Chondrocyte (in vitro differentiated cells): Measurements from ENCODE around the gene RAPGEF6. TPM values are rescaled to one million over a fixed set of nuclear protein-coding genes. Genes with fewer than 3 reads are reported as not detected.

Experiments
- DNase-seq: peaks from one replicate; pipeline ENCODE4 v3.0.0; 2021; ENCODE audit warnings: mixed read lengths, low spot score
- H3K27ac Mint-ChIP-seq: one replicate; pipeline ENCODE4 v1.8.0; 2021; ENCODE audit warnings: mild to moderate bottlenecking, moderate library complexity, mixed read lengths; ENCODE audit not compliant: unreplicated experiment
- H3K27me3 Mint-ChIP-seq: 2 replicates; pipeline ENCODE4 v1.8.0; 2021; ENCODE audit warnings: low read depth, mixed read lengths
- H3K36me3 Mint-ChIP-seq: 2 replicates; pipeline ENCODE4 v1.8.0; 2021; ENCODE audit warnings: low read depth, mixed read lengths
- H3K4me1 Mint-ChIP-seq: 2 replicates; pipeline ENCODE4 v1.8.0; 2021; ENCODE audit warnings: low read depth, mild to moderate bottlenecking, mixed read lengths
- H3K4me3 Mint-ChIP-seq: one replicate; pipeline ENCODE4 v1.8.0; 2021; ENCODE audit warnings: mild to moderate bottlenecking, moderate library complexity, mixed read lengths; ENCODE audit not compliant: unreplicated experiment
- H3K9me3 Mint-ChIP-seq: 2 replicates; pipeline ENCODE4 v1.8.0; 2021; ENCODE audit warnings: low read depth, mixed read lengths
- total RNA-seq: library from RNA; stranded (reverse); gene quantifications from 3 replicates; pipeline ENCODE4 v1.2.1, GENCODE V29; 2021
- TF ChIP-seq, protein P1 (sequence below): fragments of 200-600 bp; sonication (generic); IDR thresholded peaks from 2 replicates; pipeline ENCODE4 v1.5.0; 2021; ENCODE audit warnings: antibody characterized with exemption, mild to moderate bottlenecking, moderate library complexity

RAPGEF6 gene
- total RNA-seq, 1 donor from 2014 or later: 13.6 TPM

DNA sequence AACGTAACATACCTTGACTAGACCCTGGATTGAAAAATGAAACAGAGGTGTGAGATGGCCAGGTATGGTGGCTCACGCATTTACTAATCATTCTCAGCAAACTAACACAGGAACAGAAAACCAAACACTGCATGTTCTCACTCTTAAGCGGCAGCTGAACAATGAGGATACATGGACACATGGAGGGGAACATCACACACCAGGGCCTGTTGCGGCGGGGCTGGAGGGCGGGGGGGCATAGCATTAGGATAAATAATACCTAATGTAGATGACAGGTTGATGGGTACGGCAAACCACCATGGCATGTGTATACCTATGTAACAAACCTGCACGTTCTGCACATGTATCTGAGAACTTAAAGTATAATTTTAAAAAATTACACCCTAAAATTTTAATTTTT, 15.9 kb downstream of the RAPGEF6 start:
- H3K4me3 Mint-ChIP-seq: no peak overlapping the region

DNA sequence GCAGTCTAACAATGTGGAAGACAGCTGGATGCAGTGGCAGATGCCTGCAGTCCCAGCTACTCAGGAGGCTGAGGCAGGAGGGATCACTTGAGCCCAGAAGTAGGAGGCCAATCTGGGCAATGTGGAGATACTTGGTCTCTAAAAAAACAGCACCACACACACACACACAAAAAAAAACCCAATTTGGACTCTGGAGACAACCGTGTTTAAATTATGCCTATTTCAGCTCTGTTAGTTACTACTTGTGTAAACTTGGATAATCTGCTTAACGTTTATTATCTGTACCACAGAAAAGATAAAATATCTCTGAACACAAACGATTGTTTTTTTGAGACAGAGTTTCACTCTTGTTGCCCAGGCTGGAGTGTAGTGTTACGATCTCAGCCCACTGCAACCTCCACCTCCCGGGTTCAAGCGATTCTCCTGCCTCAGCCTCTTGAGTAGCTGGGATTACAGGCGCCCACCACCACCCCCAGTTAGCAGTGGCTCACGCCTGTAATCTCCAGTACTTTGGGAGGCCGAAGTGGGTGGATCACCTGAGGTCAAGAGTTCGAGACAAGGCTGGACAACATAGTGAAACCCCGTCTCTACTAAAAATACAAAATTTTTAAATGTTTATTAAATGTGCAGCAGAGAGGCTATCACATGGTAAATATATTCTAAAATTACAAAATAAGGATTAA, 17.7 kb downstream of the RAPGEF6 start:
- TF ChIP-seq, protein P1, sequence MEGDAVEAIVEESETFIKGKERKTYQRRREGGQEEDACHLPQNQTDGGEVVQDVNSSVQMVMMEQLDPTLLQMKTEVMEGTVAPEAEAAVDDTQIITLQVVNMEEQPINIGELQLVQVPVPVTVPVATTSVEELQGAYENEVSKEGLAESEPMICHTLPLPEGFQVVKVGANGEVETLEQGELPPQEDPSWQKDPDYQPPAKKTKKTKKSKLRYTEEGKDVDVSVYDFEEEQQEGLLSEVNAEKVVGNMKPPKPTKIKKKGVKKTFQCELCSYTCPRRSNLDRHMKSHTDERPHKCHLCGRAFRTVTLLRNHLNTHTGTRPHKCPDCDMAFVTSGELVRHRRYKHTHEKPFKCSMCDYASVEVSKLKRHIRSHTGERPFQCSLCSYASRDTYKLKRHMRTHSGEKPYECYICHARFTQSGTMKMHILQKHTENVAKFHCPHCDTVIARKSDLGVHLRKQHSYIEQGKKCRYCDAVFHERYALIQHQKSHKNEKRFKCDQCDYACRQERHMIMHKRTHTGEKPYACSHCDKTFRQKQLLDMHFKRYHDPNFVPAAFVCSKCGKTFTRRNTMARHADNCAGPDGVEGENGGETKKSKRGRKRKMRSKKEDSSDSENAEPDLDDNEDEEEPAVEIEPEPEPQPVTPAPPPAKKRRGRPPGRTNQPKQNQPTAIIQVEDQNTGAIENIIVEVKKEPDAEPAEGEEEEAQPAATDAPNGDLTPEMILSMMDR: no peak
- Mint-ChIP-seq H3K4me3 (no peak overlapping the region), H3K4me1 (peaks cover 13% of the 10 kb centered on the region), H3K9me3 (no peaks in the 10 kb centered on the region), H3K27me3 (no peaks in the 10 kb centered on the region), H3K36me3 (no peaks in the 10 kb centered on the region), H3K27ac (no peak overlapping the region)
- no peak for DNase-seq

More for the DNA sequence above, 15.9 kb downstream of the RAPGEF6 start:
- TF ChIP-seq, protein P1: no peak
- H3K36me3 Mint-ChIP-seq: no peaks in the 10 kb centered on the region
- DNase-seq: no peak
- no peak overlapping the region for H3K27ac Mint-ChIP-seq
- no peaks in the 10 kb centered on the region for H3K9me3 Mint-ChIP-seq
- peaks cover 23% of the 10 kb centered on the region for H3K4me1 Mint-ChIP-seq
- H3K27me3 Mint-ChIP-seq: no peaks in the 10 kb centered on the region

DNA sequence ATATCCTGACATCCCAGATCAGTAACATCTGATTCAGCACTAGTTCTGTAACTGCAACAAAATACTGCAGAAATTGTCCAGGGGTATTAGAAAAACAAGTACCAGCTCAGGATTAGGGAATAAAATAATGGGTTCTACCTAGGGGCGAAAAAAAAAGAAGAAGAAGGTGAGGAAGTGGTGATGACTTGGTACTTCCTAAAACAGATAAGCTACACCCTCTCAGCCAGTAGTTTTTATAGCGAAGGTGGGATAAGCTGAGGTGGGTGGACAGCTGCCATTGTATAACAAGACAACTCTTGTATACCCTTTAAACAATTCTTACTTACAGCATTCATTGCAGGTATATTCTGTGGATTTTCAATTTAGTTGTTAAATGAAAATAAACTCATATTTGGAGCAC, 19.1 kb downstream of the RAPGEF6 start:
- H3K4me3 Mint-ChIP-seq: no peak overlapping the region
- no peaks in the 10 kb centered on the region for H3K9me3 Mint-ChIP-seq
- TF ChIP-seq, protein P1: no peak
- H3K4me1 Mint-ChIP-seq: peaks cover 14% of the 10 kb centered on the region
- H3K27ac Mint-ChIP-seq: no peak overlapping the region
- no peaks in the 10 kb centered on the region for H3K36me3 Mint-ChIP-seq
- H3K27me3 Mint-ChIP-seq: no peaks in the 10 kb centered on the region
- no peak for DNase-seq

DNA sequence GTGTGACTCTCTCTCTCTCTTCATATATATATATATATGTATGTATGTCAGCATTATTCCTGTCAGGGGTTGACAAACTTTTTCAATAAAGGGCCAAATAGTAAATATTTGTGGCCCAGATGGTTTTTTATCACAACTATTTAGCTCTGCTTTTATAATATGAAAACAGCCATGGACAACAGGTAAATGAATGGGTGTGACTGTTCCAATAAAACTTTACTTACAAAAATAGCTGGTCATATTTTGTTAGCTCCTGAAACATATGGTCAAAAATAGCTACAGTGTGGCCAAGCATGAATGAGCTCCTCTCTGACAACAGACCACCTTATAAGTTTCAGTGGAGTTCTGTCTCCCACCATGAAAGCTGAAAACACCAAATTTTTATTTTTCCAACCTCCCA, 21.6 kb downstream of the RAPGEF6 start:
- Mint-ChIP-seq H3K4me1 (peaks cover 39% of the 10 kb centered on the region), H3K4me3 (no peak overlapping the region), H3K9me3 (no peaks in the 10 kb centered on the region), H3K27ac (no peak overlapping the region), H3K36me3 (no peaks in the 10 kb centered on the region), H3K27me3 (no peaks in the 10 kb centered on the region)
- DNase-seq: no peak
- TF ChIP-seq, protein P1: no peak

DNA sequence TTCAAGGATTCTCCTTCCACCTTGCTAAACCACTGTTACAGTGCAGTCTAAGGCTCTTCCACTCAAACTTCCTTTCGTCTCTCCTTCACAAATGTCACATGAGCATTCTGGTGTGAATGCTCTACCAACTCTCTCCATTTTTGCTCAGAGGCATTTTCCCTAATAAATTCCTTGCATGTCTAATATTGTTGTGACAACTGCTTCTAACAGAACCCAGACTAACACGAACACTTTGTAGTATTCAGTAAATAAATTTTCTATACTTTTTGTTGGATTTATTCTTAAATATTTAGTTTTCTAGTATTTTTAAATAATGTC, 24.0 kb downstream of the RAPGEF6 start:
- no peaks in the 10 kb centered on the region for H3K9me3 Mint-ChIP-seq
- peaks cover 60% of the 10 kb centered on the region for H3K4me1 Mint-ChIP-seq
- no peaks in the 10 kb centered on the region for H3K27me3 Mint-ChIP-seq
- no peak for DNase-seq
- H3K36me3 Mint-ChIP-seq: no peaks in the 10 kb centered on the region
- H3K4me3 Mint-ChIP-seq: no peak overlapping the region
- peak overlapping the region; percentile 94 for H3K27ac Mint-ChIP-seq
- TF ChIP-seq, protein P1: no peak
